WTC11 (cell line): Measurements from ENCODE around the gene KAT2B. TPM values are rescaled to one million over a fixed set of nuclear protein-coding genes. Genes with fewer than 3 reads are reported as not detected.

Experiments used
- ATAC-seq: fragments of 200-7000 bp; cut with Tn5 transposase; 2 replicates; pipeline ENCODE4 v1.10.0; 2021; ENCODE audit warnings: mild to moderate bottlenecking, moderate library complexity
- CTCF ChIA-PET: fragments of 300-600 bp; sonication (Branson Sonifier 250); formaldehyde crosslinking; loops from one replicate; lab custom pipeline; 2021; ENCODE audit warnings: antibody characterized with exemption; lab: Charles Lee
- POLR2A ChIA-PET: fragments of 350-600 bp; sonication (Branson Sonifier 250); formaldehyde crosslinking; loops from one replicate; lab custom pipeline; 2021; ENCODE audit warnings: antibody characterized with exemption; lab: Charles Lee
- DNase-seq: peaks from one replicate; pipeline ENCODE4 v3.0.0; 2021; ENCODE audit warnings: low spot score
- H3K27ac Mint-ChIP-seq: 2 replicates; pipeline ENCODE4 v1.8.0; 2021; ENCODE audit warnings: mixed read lengths
- H3K27me3 Mint-ChIP-seq: 2 replicates; pipeline ENCODE4 v1.8.0; 2021; ENCODE audit warnings: low read depth, mild to moderate bottlenecking, moderate library complexity, mixed read lengths
- H3K36me3 Mint-ChIP-seq: 2 replicates; pipeline ENCODE4 v1.8.0; 2021; ENCODE audit warnings: mixed read lengths
- H3K4me1 Mint-ChIP-seq: 2 replicates; pipeline ENCODE4 v1.8.0; 2022; ENCODE audit warnings: mixed read lengths
- H3K4me3 Mint-ChIP-seq: 2 replicates; pipeline ENCODE4 v1.8.0; 2021; ENCODE audit warnings: mild to moderate bottlenecking, moderate library complexity, mixed read lengths
- H3K9me3 Mint-ChIP-seq: 2 replicates; pipeline ENCODE4 v1.8.0; 2021; ENCODE audit warnings: mixed read lengths
- AR ChIP-seq: fragments of 250-450 bp; sonication (Bioruptor Pico); IDR thresholded peaks from 2 replicates; pipeline ENCODE4 v1.9.0; 2021; ENCODE audit warnings: mild to moderate bottlenecking
- CTCF ChIP-seq: fragments of 200-600 bp; IDR thresholded peaks from 2 replicates; pipeline ENCODE4 v1.8.0; 2022; ENCODE audit warnings: antibody characterized with exemption
- ELF4 ChIP-seq: sonication (generic); formaldehyde crosslinking; IDR thresholded peaks from 2 replicates; pipeline ENCODE4 v1.8.1; 2022; ENCODE audit warnings: low read depth, mild to moderate bottlenecking, moderate library complexity, missing genetic modification reagents
- FOXK1 ChIP-seq: sonication (generic); formaldehyde crosslinking; IDR thresholded peaks from 2 replicates; pipeline ENCODE4 v1.8.0; 2022; ENCODE audit warnings: mild to moderate bottlenecking, moderate library complexity, missing genetic modification reagents
- FOXP1 ChIP-seq: sonication (generic); formaldehyde crosslinking; IDR thresholded peaks from 2 replicates; pipeline ENCODE4 v1.8.0; 2022; ENCODE audit warnings: missing genetic modification reagents, mild to moderate bottlenecking, moderate library complexity, borderline replicate concordance
- KAT7 ChIP-seq: sonication (generic); formaldehyde crosslinking; IDR thresholded peaks from 2 replicates; pipeline ENCODE4 v1.8.1; 2023; ENCODE audit warnings: missing genetic modification reagents, mild to moderate bottlenecking, borderline replicate concordance
- NFYB ChIP-seq: sonication (generic); formaldehyde crosslinking; conservative IDR thresholded peaks from 2 replicates; pipeline ENCODE4 v1.8.0; 2022; ENCODE audit warnings: low read depth, missing genetic modification reagents
- NR2C2 ChIP-seq: sonication (generic); formaldehyde crosslinking; IDR thresholded peaks from 2 replicates; pipeline ENCODE4 v1.8.0; 2022; ENCODE audit warnings: mild to moderate bottlenecking, missing genetic modification reagents
- NR3C1 ChIP-seq: sonication (generic); formaldehyde crosslinking; conservative IDR thresholded peaks from 2 replicates; pipeline ENCODE4 v1.8.1; 2023; ENCODE audit warnings: low read depth, mild to moderate bottlenecking, missing genetic modification reagents
- TEAD1 ChIP-seq: sonication (generic); formaldehyde crosslinking; IDR thresholded peaks from 2 replicates; pipeline ENCODE4 v1.8.0; 2022; ENCODE audit warnings: mild to moderate bottlenecking, missing genetic modification reagents
- TP53 ChIP-seq: sonication (generic); formaldehyde crosslinking; IDR thresholded peaks from 2 replicates; pipeline ENCODE4 v1.8.1; 2023; ENCODE audit warnings: mild to moderate bottlenecking, missing genetic modification reagents
- USF2 ChIP-seq: sonication (generic); formaldehyde crosslinking; IDR thresholded peaks from 2 replicates; pipeline ENCODE4 v1.8.1; 2023; ENCODE audit warnings: mild to moderate bottlenecking, missing genetic modification reagents, moderate library complexity
- ZNF121 ChIP-seq: sonication (generic); formaldehyde crosslinking; IDR thresholded peaks from 2 replicates; pipeline ENCODE4 v1.8.0; 2023; ENCODE audit warnings: missing genetic modification reagents
- ZNF263 ChIP-seq: sonication (generic); formaldehyde crosslinking; IDR thresholded peaks from 2 replicates; pipeline ENCODE4 v1.8.1; 2022; ENCODE audit warnings: low read depth, mild to moderate bottlenecking, moderate library complexity, missing genetic modification reagents
- ZNF396 ChIP-seq: fragments of 250-450 bp; sonication (Bioruptor Pico); IDR thresholded peaks from 2 replicates; pipeline ENCODE4 v1.8.0; 2021; ENCODE audit warnings: mild to moderate bottlenecking, moderate library complexity, borderline replicate concordance
- ZNF423 ChIP-seq: fragments of 250-450 bp; sonication (Bioruptor Pico); IDR thresholded peaks from 2 replicates; pipeline ENCODE4 v2.1.2; 2022; ENCODE audit warnings: mild to moderate bottlenecking, moderate library complexity
- ZNF512 ChIP-seq: sonication (generic); formaldehyde crosslinking; IDR thresholded peaks from 2 replicates; pipeline ENCODE4 v1.8.1; 2022; ENCODE audit warnings: missing genetic modification reagents, borderline replicate concordance
- total RNA-seq: library from RNA; stranded (reverse); gene quantifications from 3 replicates; pipeline ENCODE4 v1.2.3, GENCODE V29; 2021

The KAT2B gene
- total RNA-seq, 1 experiment from 2014 or later: 2.7 TPM

- POLR2A ChIA-PET: no interaction called here
- DNase-seq: no peak
- ATAC-seq: no peak
- Mint-ChIP-seq H3K4me1 (peaks cover 9% of the 10 kb centered on the region; the same call in 1 of the 2 replicates), H3K27me3 (peaks cover 31% of the 10 kb centered on the region), H3K36me3 (no peaks in the 10 kb centered on the region)
- CTCF ChIA-PET: no interaction called here
- no peak for TF ChIP-seq NFYB (CRISPR knock-in tag)
- no peak for TF ChIP-seq ZNF121 (CRISPR knock-in tag)
- no peak for TF ChIP-seq ZNF263 (CRISPR knock-in tag)
- TF ChIP-seq KAT7: no peak
- TF ChIP-seq AR (CRISPR knock-in tag): no peak
- TF ChIP-seq, all 79 proteins: peak for 0
- Mint-ChIP-seq H3K4me3 (no peak overlapping the region), H3K27ac (no peak overlapping the region), H3K9me3 (no peaks in the 10 kb centered on the region)
Observed at GRCh38 chr3:20066079-20066478, 25.8 kb downstream of the KAT2B start.

GRCh38 chr3:20066850-20067617 lies 26.8 kb downstream of the KAT2B start:
- CTCF ChIA-PET: no interaction called here
- TF ChIP-seq ZNF423 (CRISPR knock-in tag) (no peak), TP53 (CRISPR knock-in tag) (no peak), TEAD1 (CRISPR knock-in tag) (no peak), ELF4 (CRISPR knock-in tag) (no peak), ZNF263 (CRISPR knock-in tag) (no peak), NR2C2 (CRISPR knock-in tag) (no peak), ZNF396 (CRISPR knock-in tag) (no peak), NR3C1 (CRISPR knock-in tag) (no peak), USF2 (CRISPR knock-in tag) (no peak)
- Mint-ChIP-seq H3K9me3 (no peaks in the 10 kb centered on the region), H3K27me3 (peaks cover 40% of the 10 kb centered on the region), H3K4me1 (peaks cover 14% of the 10 kb centered on the region), H3K27ac (no peak overlapping the region), H3K4me3 (no peak overlapping the region), H3K36me3 (no peaks in the 10 kb centered on the region)
- POLR2A ChIA-PET: no interaction called here
- DNase-seq (no peak), ATAC-seq (no peak)

GRCh38 chr3:20068512-20069177 lies 28.4 kb downstream of the KAT2B start:
- ATAC-seq (no peak), DNase-seq (no peak)
- POLR2A ChIA-PET: no interaction called here
- Mint-ChIP-seq H3K4me1 (peaks cover 30% of the 10 kb centered on the region), H3K27ac (no peak overlapping the region), H3K4me3 (no peak overlapping the region), H3K36me3 (no peaks in the 10 kb centered on the region), H3K9me3 (no peaks in the 10 kb centered on the region), H3K27me3 (peaks cover 40% of the 10 kb centered on the region)
- CTCF ChIA-PET: no interaction called here
- TF ChIP-seq CTCF (no peak), FOXK1 (CRISPR knock-in tag) (no peak), KAT7 (no peak), FOXP1 (CRISPR knock-in tag) (no peak), ZNF512 (CRISPR knock-in tag) (no peak)
